K562 (cell line): Measurements from ENCODE around the gene ZP1. TPM values are rescaled to one million over a fixed set of nuclear protein-coding genes. Genes with fewer than 3 reads are reported as not detected.

Experiments used
- ATAC-seq: fragments of 200-7000 bp; cut with Tn5 transposase; 3 replicates; pipeline ENCODE4 v1.9.1; 2020; ENCODE audit warnings: moderate library complexity
- BruUV-seq: library from RNA; stranded (reverse); fragments of 400-500 nt; replicated peaks from 2 replicates; lab custom pipeline; 2021; lab: Mats Ljungman, UMichigan
- CTCF ChIA-PET: fragments of 300-600 bp; formaldehyde crosslinking; extraction: SDS; loops from one replicate; lab custom pipeline; 2021; ENCODE audit warnings: low intra/inter-chr PET ratio; lab: Yijun Ruan, JAX
- POLR2A ChIA-PET: fragments of 300-600, 350-650 bp; sonication (Branson Sonifier 250); formaldehyde crosslinking; extraction: SDS; loops from one replicate; lab custom pipeline; 2021; ENCODE audit warnings: antibody characterized with exemption, inconsistent platforms; lab: Yijun Ruan, JAX
- DNase-seq, 4 experiments: peaks; one replicate each; pipeline versions ENCODE4 v3.0.0 to v3.0.0-alpha.2; 2011 to 2018; ENCODE audit warnings: low spot score in 3 of 4, mixed read lengths in 3 of 4; ENCODE audit errors: extremely low read depth in 1 of 4
- FAIRE-seq: peaks from 2 replicates; lab custom pipeline; 2011; peaks lifted over from hg19 to GRCh38; lab: Jason Lieb, UNC
- H2AFZ ChIP-seq: 2 replicates; pipeline ENCODE4 v1.6.0; 2011; ENCODE audit warnings: low read depth, low read length, control low read depth, inconsistent platforms
- H3K27ac ChIP-seq: fragments of 200-600 bp; 3 replicates; pipeline ENCODE4 v1.8.0; 2011; ENCODE audit warnings: low read depth, mild to moderate bottlenecking, control low read depth, inconsistent platforms, low read length, moderate library complexity, mixed read lengths; ENCODE audit errors: extremely low read depth
- H3K27me3 ChIP-seq, 2 experiments: fragments of 300-600 bp in 1 of 2; 2 replicates in 1 of 2; 3 replicates in 1 of 2; pipeline versions ENCODE4 v1.6.0 to v1.8.0; 2011; ENCODE audit warnings: inconsistent platforms in 2 of 2, low read length in 2 of 2, mild to moderate bottlenecking in 1 of 2, mixed read lengths in 1 of 2, moderate library complexity in 1 of 2; ENCODE audit not compliant: control insufficient read depth in 2 of 2, insufficient read depth in 2 of 2
- H3K36me3 ChIP-seq: fragments of 300-600 bp; 3 replicates; pipeline ENCODE4 v1.8.0; 2011; ENCODE audit warnings: mild to moderate bottlenecking, low read length, inconsistent platforms; ENCODE audit not compliant: control insufficient read depth, insufficient read depth
- H3K4me1 ChIP-seq, 2 experiments: fragments of 200-600 bp in 1 of 2; replicated peaks in 1 of 2; 2 replicates in 1 of 2; 3 replicates in 1 of 2; pipeline versions ENCODE4 v1.5.1 to v1.8.0; 2011; ENCODE audit warnings: inconsistent platforms in 2 of 2, low read length in 2 of 2, mild to moderate bottlenecking in 1 of 2, mixed read lengths in 1 of 2, moderate library complexity in 1 of 2; ENCODE audit not compliant: control insufficient read depth in 2 of 2, insufficient read depth in 2 of 2
- H3K4me2 ChIP-seq: 2 replicates; pipeline ENCODE4 v1.6.1; 2011; ENCODE audit warnings: low read length, control low read depth, inconsistent platforms, mixed read lengths; ENCODE audit not compliant: insufficient read depth
- H3K4me3 ChIP-seq: fragments of 200-600 bp; sonication (generic), shearing (Covaris generic); 2 replicates; pipeline ENCODE4 v1.5.1; 2016; ENCODE audit warnings: control low read depth, inconsistent platforms
- H3K79me2 ChIP-seq: fragments of 200-600 bp; 3 replicates; pipeline ENCODE4 v1.8.0; 2011; ENCODE audit warnings: low read length, inconsistent platforms; ENCODE audit not compliant: control insufficient read depth, insufficient read depth
- H3K9ac ChIP-seq, 2 experiments: 2 replicates each; pipeline versions ENCODE4 v1.6.0 to v1.6.1; 2011; ENCODE audit warnings: low read depth in 2 of 2, low read length in 2 of 2, control low read depth in 1 of 2, inconsistent platforms in 1 of 2, mild to moderate bottlenecking in 1 of 2, mixed read lengths in 1 of 2; ENCODE audit not compliant: insufficient read depth in 1 of 2
- H3K9me1 ChIP-seq: one replicate; pipeline ENCODE4 v1.6.0; 2011; ENCODE audit warnings: inconsistent platforms, mild to moderate bottlenecking, low read length, moderate library complexity; ENCODE audit not compliant: control insufficient read depth, insufficient read depth
- H3K9me3 ChIP-seq: replicated peaks from 2 replicates; pipeline ENCODE4 v1.5.1; 2011; ENCODE audit warnings: low read depth, low read length, inconsistent platforms; ENCODE audit not compliant: control insufficient read depth, insufficient read depth
- H4K20me1 ChIP-seq: replicated peaks from 2 replicates; pipeline ENCODE4 v1.6.1; 2011; ENCODE audit warnings: low read length, inconsistent platforms, mixed read lengths; ENCODE audit not compliant: control insufficient read depth, insufficient read depth
- ARHGAP35 ChIP-seq: fragments of 450-650 bp; IDR thresholded peaks from 2 replicates; pipeline ENCODE4 v1.6.1; 2018; ENCODE audit not compliant: partially characterized antibody
- CTCF ChIP-seq, 3 experiments: IDR thresholded peaks in 2 of 3; conservative IDR thresholded peaks in 1 of 3; 2 replicates each; pipeline ENCODE4 v1.5.1; 2011 to 2012; ENCODE audit warnings: low read length in 3 of 3, mild to moderate bottlenecking in 3 of 3, control low read depth in 2 of 3, improper control_type of control experiment in 1 of 3, inconsistent platforms in 1 of 3, low read depth in 1 of 3, mixed read lengths in 1 of 3, moderate library complexity in 1 of 3; ENCODE audit not compliant: insufficient read depth in 2 of 3
- FOXM1 ChIP-seq, 2 experiments: fragments of 450-650 bp in 1 of 2; sonication (generic) in 1 of 2; formaldehyde crosslinking in 1 of 2; IDR thresholded peaks; 2 replicates each; pipeline versions ENCODE4 v1.6.1 to v1.9.0; 2017 to 2022; ENCODE audit warnings: low read depth in 2 of 2, mild to moderate bottlenecking in 2 of 2, missing genetic modification reagents in 1 of 2, moderate library complexity in 1 of 2
- NBN ChIP-seq: fragments of 450-650 bp; IDR thresholded peaks from 2 replicates; pipeline ENCODE4 v1.6.1; 2016; ENCODE audit warnings: low read depth, mild to moderate bottlenecking
- NFE2L1 ChIP-seq: fragments of 450-650 bp; IDR thresholded peaks from 2 replicates; pipeline ENCODE4 v1.6.1; 2016; ENCODE audit warnings: missing genetic modification characterization, low read depth, mild to moderate bottlenecking, missing compliant biosample characterization, moderate library complexity, borderline replicate concordance
- RBFOX2 ChIP-seq: fragments of 200-400 bp; formaldehyde crosslinking; IDR thresholded peaks from 2 replicates; pipeline ENCODE4 v1.6.1; 2017; ENCODE audit warnings: low read depth, mild to moderate bottlenecking, low read length, moderate library complexity
- ZNF407 ChIP-seq: fragments of 450-650 bp; IDR thresholded peaks from 2 replicates; pipeline ENCODE4 v1.6.1; 2016; ENCODE audit warnings: low read depth
- ZNF740 ChIP-seq, 3 experiments: fragments of 200-800 bp in 1 of 3; sonication (Bioruptor generic) in 1 of 3; sonication (generic) in 1 of 3; formaldehyde crosslinking in 1 of 3; IDR thresholded peaks; 2 replicates each; pipeline versions ENCODE4 v1.6.1 to v1.8.0; 2016 to 2022; ENCODE audit warnings: mild to moderate bottlenecking in 2 of 3, missing compliant biosample characterization in 2 of 3, missing genetic modification characterization in 2 of 3, missing genetic modification reagents in 1 of 3
- WGBS: fragments of 100-300 bp; shearing (Covaris generic); methylation state at CpG from one replicate; pipeline ENCODE4 v1.1.6; 2016; ENCODE audit warnings: low coverage, mixed read lengths; ENCODE audit not compliant: insufficient coverage; ENCODE audit errors: missing lambda C conversion rate; 5-methylcytosine and 5-hydroxymethylcytosine counted together
- in situ Hi-C: fragments of 300-500 bp; cut with MboI; formaldehyde crosslinking; loops from 4 replicates; pipeline ENCODE4 v1.15.0; 2018; ENCODE audit warnings: inconsistent platforms, mixed read lengths
- intact Hi-C: fragments of 100-400 bp; cut with micrococcal nuclease; formaldehyde crosslinking; loops from 2 replicates; pipeline ENCODE4 v1.14.2; 2022
- polyA plus RNA-seq, 8 experiments: library from polyadenylated mRNA; depleted of rRNA in 4 of 8; stranded (reverse) in 5 of 8; unstranded in 3 of 8; fragments of >200 nt; fragmentation: Nextera tagmentation in 2 of 8; fragmentation: Illumina TruSeq in 1 of 8; extraction: Ambion mirVana in 2 of 8; extraction: Trizol in 1 of 8; gene quantifications; 2 replicates each; pipeline versions ENCODE4 v1.2.1 to v1.2.3, GENCODE V29; 2011 to 2014; ENCODE audit warnings: inconsistent platforms in 1 of 8, missing spikeins in 1 of 8
- total RNA-seq, 7 experiments: library from RNA; depleted of rRNA in 6 of 7; stranded (reverse); fragments of >200 nt in 6 of 7; fragmentation: Illumina TruSeq in 2 of 7; extraction: Trizol in 2 of 7; gene quantifications; 2 replicates each; pipeline versions ENCODE4 v1.2.1 to v1.2.3, GENCODE V29; 2011 to 2021; ENCODE audit warnings: low replicate concordance in 1 of 7

ZP1 gene
- total and polyA plus RNA-seq, 9 of the 15 experiments (the other 6 are each of a cell fraction or from before 2014, with no cell fraction given) = 0.11 to 0.15 TPM; not detected in 7

GRCh38 chr11:60854140-60854846 is 13.0 kb upstream of the ZP1 start:
- BruUV-seq = no TSS peak
- Histone ChIP-seq H4K20me1 (no peaks in the 10 kb centered on the region), H3K9me1 (peaks cover 6% of the 10 kb centered on the region), H3K9ac (peak overlapping the region; percentile 60 to 85), H3K4me2 (peak overlapping the region; percentile 86), H3K79me2 (peaks cover 5% of the 10 kb centered on the region; the same call in 1 of the 3 replicates), H3K36me3 (peaks cover 37% of the 10 kb centered on the region; the same call in 2 of the 3 replicates), H2AFZ (peak overlapping the region; percentile 60), H3K4me1 (peaks cover 38 to 53% of the 10 kb centered on the region in 2 experiments), H3K27ac (peak overlapping the region; percentile 67), H3K4me3 (peak overlapping the region; percentile 21), H3K9me3 (no peaks in the 10 kb centered on the region), H3K27me3 (no peaks in the 10 kb centered on the region)
- DNase-seq = peak; percentile 71 to 92 (median 82)
- ATAC-seq = peak; percentile 91
- ChIA-PET POLR2A (interaction anchor here (0.5 to 2.3 kb wide), 9 partner anchors 9 to 150 kb away, joined by 3 to 7 read pairs (median 4); partner anchors contain the start of gene CCDC86), CTCF (no interaction called here)
- in situ Hi-C loops = no loop called here
- peak; percentile 94 for FAIRE-seq
- intact Hi-C loops = no loop called here
- under 1% methylated on average over 8 of the region's 8 CpGs for WGBS
- TF ChIP-seq ARHGAP35 (no peak), NBN (peak; percentile 29; the same call in 1 of the 2 replicates), FOXM1 (IDR thresholded peaks at IDR 0.05; ENCODE audit: low read depth) (no peak), FOXM1 (CRISPR knock-in tag; IDR thresholded peaks at IDR 0.05; ENCODE audit: low read depth) (no peak), RBFOX2 (peak; percentile 30; the same call in 1 of the 2 replicates), NFE2L1 (tag) (no peak), CTCF (IDR thresholded peaks at IDR 0.05 in 2 of 3, conservative IDR thresholded peaks at IDR 0.05 in 1 of 3; ENCODE audit: insufficient read depth in 2 of 3, low read depth in 1 of 3, low read length in 3 of 3) (peak in 2 of 3 experiments; percentile 9 to 31; a peak in 2 of 6 replicates), ZNF740 (CRISPR knock-in tag; IDR thresholded peaks at IDR 0.05) (peak; percentile 64; the same call in 1 of the 2 replicates), ZNF740 (tag; IDR thresholded peaks at IDR 0.05) (no peak), ZNF407 (peak; percentile 90)
